Suprapubic skin (tissue), 4 donors: ENCODE measurements around the gene CWC27.

Experiments
- EP300 ChIP-seq: sonication (generic); formaldehyde crosslinking; IDR thresholded peaks from one replicate; pipeline ENCODE4 v1.6.1; 2017; ENCODE audit warnings: antibody characterized with exemption
- POLR2A ChIP-seq, 2 donors: fragments of 450-650 bp; IDR thresholded peaks; one replicate each; pipeline ENCODE4 v1.6.1; 2017; ENCODE audit warnings: antibody characterized with exemption in 2 of 2, mild to moderate bottlenecking in 2 of 2, moderate library complexity in 2 of 2
- POLR2AphosphoS5 ChIP-seq, 3 donors: sonication (generic); formaldehyde crosslinking; IDR thresholded peaks; one replicate each; pipeline ENCODE4 v1.6.1; 2017; ENCODE audit warnings: antibody characterized with exemption in 3 of 3
- TF ChIP-seq, protein P1 (sequence below), 2 donors: fragments of 200-600 bp in 1 of 2; fragments of 450-650 bp in 1 of 2; sonication (generic) in 1 of 2; IDR thresholded peaks; one replicate each; pipeline ENCODE4 v1.5.1; 2016 to 2019; ENCODE audit warnings: antibody characterized with exemption in 2 of 2, mild to moderate bottlenecking in 1 of 2, moderate library complexity in 1 of 2

DNA sequence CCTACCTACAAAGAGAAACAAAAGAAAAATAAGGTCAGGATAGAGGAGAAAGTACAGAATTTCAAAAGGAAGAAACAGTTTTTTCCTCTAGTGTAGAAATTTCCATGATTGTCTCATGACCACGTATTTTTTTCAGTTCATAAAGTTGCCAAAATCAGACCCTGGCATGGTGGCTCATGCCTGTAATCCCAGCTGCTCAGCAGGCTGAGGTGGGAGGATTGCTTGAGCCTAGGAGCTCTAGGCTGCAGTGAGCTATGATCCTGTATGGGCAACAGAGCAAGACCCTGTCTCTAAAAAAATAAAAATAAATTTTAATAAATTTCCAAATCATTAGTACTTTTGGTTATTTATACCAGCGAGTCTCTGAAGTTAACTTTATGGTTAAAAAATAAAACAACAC lies 37.8 kb downstream of the CWC27 start:
- TF ChIP-seq, protein P1, sequence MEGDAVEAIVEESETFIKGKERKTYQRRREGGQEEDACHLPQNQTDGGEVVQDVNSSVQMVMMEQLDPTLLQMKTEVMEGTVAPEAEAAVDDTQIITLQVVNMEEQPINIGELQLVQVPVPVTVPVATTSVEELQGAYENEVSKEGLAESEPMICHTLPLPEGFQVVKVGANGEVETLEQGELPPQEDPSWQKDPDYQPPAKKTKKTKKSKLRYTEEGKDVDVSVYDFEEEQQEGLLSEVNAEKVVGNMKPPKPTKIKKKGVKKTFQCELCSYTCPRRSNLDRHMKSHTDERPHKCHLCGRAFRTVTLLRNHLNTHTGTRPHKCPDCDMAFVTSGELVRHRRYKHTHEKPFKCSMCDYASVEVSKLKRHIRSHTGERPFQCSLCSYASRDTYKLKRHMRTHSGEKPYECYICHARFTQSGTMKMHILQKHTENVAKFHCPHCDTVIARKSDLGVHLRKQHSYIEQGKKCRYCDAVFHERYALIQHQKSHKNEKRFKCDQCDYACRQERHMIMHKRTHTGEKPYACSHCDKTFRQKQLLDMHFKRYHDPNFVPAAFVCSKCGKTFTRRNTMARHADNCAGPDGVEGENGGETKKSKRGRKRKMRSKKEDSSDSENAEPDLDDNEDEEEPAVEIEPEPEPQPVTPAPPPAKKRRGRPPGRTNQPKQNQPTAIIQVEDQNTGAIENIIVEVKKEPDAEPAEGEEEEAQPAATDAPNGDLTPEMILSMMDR (IDR thresholded peaks at IDR 0.05), result no peak
- TF ChIP-seq POLR2AphosphoS5 (IDR thresholded peaks at IDR 0.05) (no peak), POLR2A (IDR thresholded peaks at IDR 0.05) (no peak), EP300 (no peak)
